Lower lobe of right lung (tissue), 2 donors: Measurements from ENCODE around the gene SERPINB2. TPM values are rescaled to one million over a fixed set of nuclear protein-coding genes. Genes with fewer than 3 reads are reported as not detected.

Experiments used
- ATAC-seq, 2 donors: fragments of 200-7000 bp; cut with Tn5 transposase; one replicate each; pipeline ENCODE4 v1.9.1; 2020 to 2022; ENCODE audit warnings: mild to moderate bottlenecking in 2 of 2, moderate library complexity in 2 of 2
- DNase-seq: peaks from one replicate; pipeline ENCODE4 v3.0.0-alpha.2; 2020
- H3K27ac ChIP-seq: fragments of 200-600 bp; one replicate; pipeline ENCODE4 v1.8.0; 2022
- H3K27me3 ChIP-seq: fragments of 200-600 bp; one replicate; pipeline ENCODE4 v1.8.0; 2022; ENCODE audit warnings: low read depth
- H3K36me3 ChIP-seq: fragments of 200-600 bp; one replicate; pipeline ENCODE4 v1.8.0; 2022; ENCODE audit warnings: mild to moderate bottlenecking
- H3K4me1 ChIP-seq: fragments of 200-600 bp; one replicate; pipeline ENCODE4 v1.8.0; 2022
- H3K4me3 ChIP-seq: fragments of 200-600 bp; one replicate; pipeline ENCODE4 v1.8.0; 2022; ENCODE audit warnings: mild to moderate bottlenecking
- H3K9me3 ChIP-seq: fragments of 200-600 bp; one replicate; pipeline ENCODE4 v1.8.0; 2022
- CTCF ChIP-seq: fragments of 200-600 bp; IDR thresholded peaks from one replicate; pipeline ENCODE4 v1.8.0; 2022; ENCODE audit warnings: antibody characterized with exemption, mild to moderate bottlenecking
- intact Hi-C: fragments of 100-400 bp; cut with DNase I; formaldehyde crosslinking; loops from one replicate; pipeline ENCODE4 v1.11.0; 2022
- total RNA-seq: library from RNA; stranded (reverse); fragmentation: NEBNext Ultra II Directional; extraction: Animal tissue kit (Norgen Biotek cat#: 25700); gene quantifications from one replicate; pipeline ENCODE4 v1.2.1, GENCODE V29; 2021
- donor health status: DM: no; HTN: yes; CAD: no; lungs with severe emphysema.

SERPINB2 gene
- total RNA-seq, 1 donor from 2014 or later = not detected

- no peak overlapping the region for H3K4me3 ChIP-seq
- ATAC-seq = no peak
- no peak for TF ChIP-seq CTCF
- DNase-seq = no peak
- no peaks in the 10 kb centered on the region for H3K36me3 ChIP-seq
- no peaks in the 10 kb centered on the region for H3K4me1 ChIP-seq
- peaks cover 7% of the 10 kb centered on the region for H3K27me3 ChIP-seq
- H3K27ac ChIP-seq = no peak overlapping the region
- intact Hi-C loops = no loop called here
- peaks cover 6% of the 10 kb centered on the region for H3K9me3 ChIP-seq
Observed at GRCh38 chr18:63850636-63851035, 36.9 kb upstream of the SERPINB2 start.

DNA sequence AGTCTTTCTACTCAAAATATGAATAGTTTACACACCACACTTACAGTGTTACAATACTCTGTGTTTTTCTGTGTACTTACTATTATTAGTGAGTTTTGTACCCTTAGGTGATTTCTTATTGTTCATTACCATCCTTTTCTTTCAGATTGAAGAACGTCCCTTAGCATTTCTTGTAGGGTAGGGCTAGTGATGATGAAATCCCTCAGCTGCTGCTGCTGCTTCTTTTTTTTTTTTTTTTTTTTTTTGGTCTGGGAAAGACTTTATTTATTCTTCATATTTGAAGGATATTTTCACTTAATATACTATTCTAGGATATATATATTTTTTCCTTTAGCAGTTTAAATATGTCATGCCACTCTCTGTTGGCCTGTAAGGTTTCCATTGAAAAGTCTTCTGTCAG, 29.0 kb upstream of the SERPINB2 start:
- no peak for ATAC-seq
- H3K36me3 ChIP-seq = no peaks in the 10 kb centered on the region
- peaks cover 6% of the 10 kb centered on the region for H3K9me3 ChIP-seq
- H3K27ac ChIP-seq = no peak overlapping the region
- no peak overlapping the region for H3K4me3 ChIP-seq
- H3K27me3 ChIP-seq = no peaks in the 10 kb centered on the region
- no peak for TF ChIP-seq CTCF
- intact Hi-C loops = no loop called here
- no peaks in the 10 kb centered on the region for H3K4me1 ChIP-seq
- no peak for DNase-seq

DNA sequence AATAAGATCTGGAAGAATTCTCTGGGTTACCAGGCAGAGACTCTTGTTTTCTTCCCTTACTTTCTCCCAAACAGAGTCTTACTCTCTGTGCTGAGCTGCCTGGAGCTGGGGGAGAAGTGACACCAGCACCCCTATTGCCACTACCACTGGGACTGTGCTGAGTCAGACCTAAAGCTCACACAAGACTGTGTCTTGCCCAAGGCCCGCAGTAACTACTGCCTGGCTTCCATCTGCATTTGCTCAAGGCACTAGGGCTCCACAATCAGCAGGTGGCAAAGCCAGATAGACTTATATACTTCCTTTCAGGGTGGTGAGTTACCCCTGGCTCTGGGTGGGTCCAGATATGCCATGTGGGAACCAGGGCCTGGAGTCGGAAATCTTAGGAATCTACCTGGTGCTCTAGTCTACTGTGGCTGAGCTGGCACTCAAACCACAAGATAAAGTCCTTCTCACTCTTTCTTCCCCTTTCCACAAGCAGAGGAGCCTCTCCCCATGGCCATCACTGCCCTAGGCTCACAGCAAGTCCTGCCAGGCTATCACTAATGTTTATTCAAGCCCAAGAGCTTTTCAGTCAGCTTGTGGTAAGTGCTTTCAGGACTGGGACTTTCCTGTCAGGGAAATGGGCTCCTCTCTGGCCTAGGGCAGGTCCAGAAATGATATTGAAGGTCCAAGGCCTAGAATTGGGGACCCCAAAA, 27.6 kb upstream of the SERPINB2 start:
- no peaks in the 10 kb centered on the region for H3K36me3 ChIP-seq
- ATAC-seq (peak in 1 of 2 donors; percentile 37), DNase-seq (no peak)
- H3K4me1 ChIP-seq = no peaks in the 10 kb centered on the region
- intact Hi-C loops = no loop called here
- no peaks in the 10 kb centered on the region for H3K27me3 ChIP-seq
- peaks cover 6% of the 10 kb centered on the region for H3K9me3 ChIP-seq
- no peak overlapping the region for H3K27ac ChIP-seq
- H3K4me3 ChIP-seq = no peak overlapping the region
- no peak for TF ChIP-seq CTCF

DNA sequence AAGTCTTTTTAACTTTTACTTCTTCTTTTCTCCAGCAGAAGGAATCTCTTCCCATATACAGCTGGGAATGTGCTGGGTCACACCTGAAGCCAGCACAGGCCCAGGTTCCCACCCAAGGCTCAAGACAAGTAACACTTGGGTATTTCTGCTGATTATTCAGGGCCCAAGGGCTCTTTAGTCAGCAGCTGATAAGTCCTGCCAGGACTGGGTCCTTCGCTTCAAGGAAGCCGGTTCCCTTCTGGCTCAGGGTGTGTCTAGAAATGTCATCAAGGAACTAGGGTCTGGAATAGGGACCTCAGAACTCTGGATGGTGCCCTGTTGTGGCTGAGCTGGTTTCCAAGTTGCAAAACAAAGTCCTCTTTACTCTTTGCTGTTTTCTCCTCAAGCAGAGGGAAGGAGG, 27.0 kb upstream of the SERPINB2 start:
- H3K27ac ChIP-seq = no peak overlapping the region
- H3K9me3 ChIP-seq = no peaks in the 10 kb centered on the region
- no peak for DNase-seq
- no peak overlapping the region for H3K4me3 ChIP-seq
- no peaks in the 10 kb centered on the region for H3K36me3 ChIP-seq
- peak; percentile 49 to 54 for ATAC-seq
- H3K4me1 ChIP-seq = no peaks in the 10 kb centered on the region
- intact Hi-C loops = no loop called here
- TF ChIP-seq CTCF = no peak
- no peaks in the 10 kb centered on the region for H3K27me3 ChIP-seq

GRCh38 chr18:63867368-63868125, 20.0 kb upstream of the SERPINB2 start:
- H3K36me3 ChIP-seq = no peaks in the 10 kb centered on the region
- no peak overlapping the region for H3K4me3 ChIP-seq
- H3K4me1 ChIP-seq = no peaks in the 10 kb centered on the region
- TF ChIP-seq CTCF = no peak
- H3K9me3 ChIP-seq = no peaks in the 10 kb centered on the region
- H3K27ac ChIP-seq = no peak overlapping the region
- intact Hi-C loops = no loop called here
- DNase-seq = no peak
- no peak for ATAC-seq
- no peaks in the 10 kb centered on the region for H3K27me3 ChIP-seq
